Thyroid gland (tissue), 4 donors: ENCODE data around the gene MIGA1.

ENCODE experiments used
- POLR2A ChIP-seq, 2 donors: fragments of 450-650 bp; IDR thresholded peaks; one replicate each; pipeline ENCODE4 v1.6.1; 2017; ENCODE audit warnings: antibody characterized with exemption in 2 of 2, mild to moderate bottlenecking in 2 of 2, moderate library complexity in 1 of 2
- TF ChIP-seq, protein P1 (sequence below), 6 experiments: fragments of 200-600 bp in 3 of 6; fragments of 450-650 bp in 3 of 6; sonication (generic) in 3 of 6; IDR thresholded peaks; one replicate each; pipeline ENCODE4 v1.5.1; 2016 to 2019; ENCODE audit warnings: antibody characterized with exemption in 6 of 6, mild to moderate bottlenecking in 2 of 6, inconsistent platforms in 1 of 6, moderate library complexity in 1 of 6

GRCh38 chr1:77859248-77859647 is 79.8 kb downstream of the MIGA1 start:
- TF ChIP-seq POLR2A (IDR thresholded peaks at IDR 0.05): no peak
- TF ChIP-seq, protein P1, sequence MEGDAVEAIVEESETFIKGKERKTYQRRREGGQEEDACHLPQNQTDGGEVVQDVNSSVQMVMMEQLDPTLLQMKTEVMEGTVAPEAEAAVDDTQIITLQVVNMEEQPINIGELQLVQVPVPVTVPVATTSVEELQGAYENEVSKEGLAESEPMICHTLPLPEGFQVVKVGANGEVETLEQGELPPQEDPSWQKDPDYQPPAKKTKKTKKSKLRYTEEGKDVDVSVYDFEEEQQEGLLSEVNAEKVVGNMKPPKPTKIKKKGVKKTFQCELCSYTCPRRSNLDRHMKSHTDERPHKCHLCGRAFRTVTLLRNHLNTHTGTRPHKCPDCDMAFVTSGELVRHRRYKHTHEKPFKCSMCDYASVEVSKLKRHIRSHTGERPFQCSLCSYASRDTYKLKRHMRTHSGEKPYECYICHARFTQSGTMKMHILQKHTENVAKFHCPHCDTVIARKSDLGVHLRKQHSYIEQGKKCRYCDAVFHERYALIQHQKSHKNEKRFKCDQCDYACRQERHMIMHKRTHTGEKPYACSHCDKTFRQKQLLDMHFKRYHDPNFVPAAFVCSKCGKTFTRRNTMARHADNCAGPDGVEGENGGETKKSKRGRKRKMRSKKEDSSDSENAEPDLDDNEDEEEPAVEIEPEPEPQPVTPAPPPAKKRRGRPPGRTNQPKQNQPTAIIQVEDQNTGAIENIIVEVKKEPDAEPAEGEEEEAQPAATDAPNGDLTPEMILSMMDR (IDR thresholded peaks at IDR 0.05): no peak
